Activated CD8-positive, alpha-beta T cell treated with anti-CD3 and anti-CD28 coated beads for 36 hours (primary cell): ENCODE results near the gene EME1. TPM values are rescaled to one million over a fixed set of nuclear protein-coding genes. Genes with fewer than 3 reads are reported as not detected.

Experiments
- ATAC-seq: fragments of 200-7000 bp; cut with Tn5 transposase; one replicate; pipeline ENCODE4 v1.10.0; 2021; ENCODE audit warnings: mild to moderate bottlenecking, moderate library complexity
- CTCF ChIA-PET: fragments of 350-600 bp; sonication (Branson Sonifier 250); formaldehyde crosslinking; loops from one replicate; lab custom pipeline; 2021; ENCODE audit warnings: antibody characterized with exemption; lab: Charles Lee
- POLR2A ChIA-PET: fragments of 350-600 bp; sonication (Branson Sonifier 250); formaldehyde crosslinking; loops from one replicate; lab custom pipeline; 2021; ENCODE audit warnings: antibody characterized with exemption; lab: Charles Lee
- DNase-seq: peaks from one replicate; pipeline ENCODE4 v3.0.0-alpha.2; 2020
- H3K27ac Mint-ChIP-seq: one replicate; pipeline ENCODE4 v1.8.0; 2021; ENCODE audit warnings: mild to moderate bottlenecking, mixed read lengths
- H3K27me3 Mint-ChIP-seq: one replicate; pipeline ENCODE4 v1.8.0; 2021; ENCODE audit warnings: mixed read lengths
- H3K36me3 Mint-ChIP-seq: one replicate; pipeline ENCODE4 v1.8.0; 2021; ENCODE audit warnings: low read depth, mixed read lengths
- H3K4me1 Mint-ChIP-seq: one replicate; pipeline ENCODE4 v1.8.0; 2021; ENCODE audit warnings: low read depth, mixed read lengths
- H3K4me3 Mint-ChIP-seq: one replicate; pipeline ENCODE4 v1.8.0; 2021; ENCODE audit warnings: mild to moderate bottlenecking, moderate library complexity, mixed read lengths
- H3K9me3 Mint-ChIP-seq: one replicate; pipeline ENCODE4 v1.8.0; 2021; ENCODE audit warnings: mixed read lengths
- intact Hi-C: fragments of 100-400 bp; cut with micrococcal nuclease; formaldehyde crosslinking; loops from one replicate; pipeline ENCODE4 v1.10.0; 2022
- total RNA-seq, 2 experiments: library from RNA; stranded (reverse); gene quantifications; one replicate each; pipeline ENCODE4 v1.2.3, GENCODE V29; 2021
- TF ChIP-seq, protein P1 (sequence below): fragments of 200-600 bp; IDR thresholded peaks from one replicate; pipeline ENCODE4 v1.8.0; 2022; ENCODE audit warnings: antibody characterized with exemption, mild to moderate bottlenecking

Gene EME1
- 10 to 100 TPM; 48.0 to 48.6 TPM for total RNA-seq

- ChIA-PET POLR2A (interaction anchor here (0.8 to 6.0 kb wide), 12 partner anchors 10 to 187 kb away, joined by 3 to 50 read pairs (median 6); partner anchors contain the start of genes ACSF2, LRRC59 and XYLT2), CTCF (interaction anchor here (3.2 to 6.3 kb wide), 2 partner anchors 11 to 24 kb away, joined by 33 to 46 read pairs; partner anchors contain the start of gene LRRC59)
- ATAC-seq = peak; percentile 95
- no peaks in the 10 kb centered on the region for H3K9me3 Mint-ChIP-seq
- H3K36me3 Mint-ChIP-seq = peaks cover 54% of the 10 kb centered on the region
- H3K4me1 Mint-ChIP-seq = peaks cover 21% of the 10 kb centered on the region
- no peaks in the 10 kb centered on the region for H3K27me3 Mint-ChIP-seq
- peak; percentile 91 for DNase-seq
- intact Hi-C loops = no loop called here
- H3K4me3 Mint-ChIP-seq = peak within 1 kb of the TSS; percentile 94
- TF ChIP-seq, protein P1, sequence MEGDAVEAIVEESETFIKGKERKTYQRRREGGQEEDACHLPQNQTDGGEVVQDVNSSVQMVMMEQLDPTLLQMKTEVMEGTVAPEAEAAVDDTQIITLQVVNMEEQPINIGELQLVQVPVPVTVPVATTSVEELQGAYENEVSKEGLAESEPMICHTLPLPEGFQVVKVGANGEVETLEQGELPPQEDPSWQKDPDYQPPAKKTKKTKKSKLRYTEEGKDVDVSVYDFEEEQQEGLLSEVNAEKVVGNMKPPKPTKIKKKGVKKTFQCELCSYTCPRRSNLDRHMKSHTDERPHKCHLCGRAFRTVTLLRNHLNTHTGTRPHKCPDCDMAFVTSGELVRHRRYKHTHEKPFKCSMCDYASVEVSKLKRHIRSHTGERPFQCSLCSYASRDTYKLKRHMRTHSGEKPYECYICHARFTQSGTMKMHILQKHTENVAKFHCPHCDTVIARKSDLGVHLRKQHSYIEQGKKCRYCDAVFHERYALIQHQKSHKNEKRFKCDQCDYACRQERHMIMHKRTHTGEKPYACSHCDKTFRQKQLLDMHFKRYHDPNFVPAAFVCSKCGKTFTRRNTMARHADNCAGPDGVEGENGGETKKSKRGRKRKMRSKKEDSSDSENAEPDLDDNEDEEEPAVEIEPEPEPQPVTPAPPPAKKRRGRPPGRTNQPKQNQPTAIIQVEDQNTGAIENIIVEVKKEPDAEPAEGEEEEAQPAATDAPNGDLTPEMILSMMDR = no peak
- H3K27ac Mint-ChIP-seq = peak within 1 kb of the TSS; percentile 98
Measured at GRCh38 chr17:50372758-50373556, at the start of gene EME1, which contains the start of gene MRPL27. TSS of gene EME1 (plus strand) at chr17:50373229. CDS start at chr17:50375209, 1,980 bp downstream. TSS of gene MRPL27 (minus strand) at chr17:50373184. CDS start at chr17:50373170, 14 bp downstream.

GRCh38 chr17:50325906-50326305 lies 47.1 kb upstream of the EME1 start:
- no peaks in the 10 kb centered on the region for H3K27me3 Mint-ChIP-seq
- CTCF ChIA-PET = no interaction called here
- ATAC-seq (no peak), DNase-seq (no peak)
- no peaks in the 10 kb centered on the region for H3K36me3 Mint-ChIP-seq
- POLR2A ChIA-PET = no interaction called here
- H3K27ac Mint-ChIP-seq = no peak overlapping the region
- H3K4me3 Mint-ChIP-seq = no peak overlapping the region
- H3K9me3 Mint-ChIP-seq = no peaks in the 10 kb centered on the region
- peaks cover 2% of the 10 kb centered on the region for H3K4me1 Mint-ChIP-seq
- intact Hi-C loops = no loop called here
- TF ChIP-seq, protein P1 = no peak

GRCh38 chr17:50326831-50327364 lies 46.1 kb upstream of the EME1 start:
- H3K4me3 Mint-ChIP-seq = no peak overlapping the region
- ChIA-PET CTCF (no interaction called here), POLR2A (interaction anchor here (0.8 to 1.0 kb wide), 2 partner anchors 21 to 22 kb away, joined by 3 to 4 read pairs; no protein-coding TSS in a partner anchor)
- H3K27me3 Mint-ChIP-seq = no peaks in the 10 kb centered on the region
- no peaks in the 10 kb centered on the region for H3K9me3 Mint-ChIP-seq
- TF ChIP-seq, protein P1 = no peak
- DNase-seq = no peak
- H3K27ac Mint-ChIP-seq = no peak overlapping the region
- no peak for ATAC-seq
- no peaks in the 10 kb centered on the region for H3K36me3 Mint-ChIP-seq
- intact Hi-C loops = no loop called here
- H3K4me1 Mint-ChIP-seq = peaks cover 4% of the 10 kb centered on the region

DNA sequence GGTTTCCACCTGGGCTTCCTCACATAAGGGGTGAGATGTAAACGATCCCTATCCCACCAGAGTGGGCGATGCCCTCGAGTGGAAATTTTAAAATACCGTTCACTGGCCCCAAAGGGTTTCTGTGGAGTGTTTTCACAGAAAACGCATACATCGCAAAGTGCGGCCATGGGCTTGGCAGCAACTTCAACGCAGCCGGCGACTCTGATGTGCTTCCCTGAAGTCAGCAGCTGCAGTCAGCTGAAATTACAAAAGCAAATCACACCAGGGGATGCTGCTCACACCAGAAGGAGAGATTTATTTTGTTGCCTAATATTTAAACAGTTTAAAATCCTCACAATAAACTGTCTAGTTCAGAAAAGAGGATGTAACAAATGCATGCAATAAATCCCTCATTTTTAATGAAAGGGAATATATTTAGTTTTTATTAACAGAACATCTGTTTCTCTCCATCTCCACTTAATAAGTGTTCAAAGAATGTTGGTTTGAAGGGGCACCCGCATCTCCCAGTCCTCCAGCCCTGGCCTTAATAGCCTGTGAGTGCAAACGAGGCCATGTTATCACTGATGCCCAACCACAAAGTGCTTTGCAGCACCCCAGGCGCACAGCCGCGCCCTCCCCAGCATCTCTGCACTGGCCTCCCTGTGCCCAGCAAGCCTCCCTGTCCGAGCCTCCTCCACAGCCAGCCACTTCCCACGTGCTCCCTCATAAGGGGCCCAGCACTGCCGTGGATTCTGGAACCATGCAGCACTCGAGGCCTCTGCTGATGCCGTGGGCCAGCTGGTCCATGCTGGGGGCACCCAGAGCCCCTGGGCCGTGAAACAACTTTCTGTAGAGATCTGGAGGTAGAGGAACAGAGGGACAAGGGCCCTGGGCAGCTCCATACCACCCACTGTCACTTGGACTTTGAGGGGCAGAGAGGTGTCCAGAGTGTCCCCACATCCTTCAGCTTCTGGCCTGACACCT lies 44.4 kb upstream of the EME1 start:
- peaks cover 7% of the 10 kb centered on the region for H3K4me1 Mint-ChIP-seq
- H3K27me3 Mint-ChIP-seq = peaks cover 2% of the 10 kb centered on the region
- TF ChIP-seq, protein P1 = no peak
- ChIA-PET CTCF (no interaction called here), POLR2A (no interaction called here)
- H3K9me3 Mint-ChIP-seq = no peaks in the 10 kb centered on the region
- no peaks in the 10 kb centered on the region for H3K36me3 Mint-ChIP-seq
- intact Hi-C loops = no loop called here
- H3K4me3 Mint-ChIP-seq = no peak overlapping the region
- DNase-seq = no peak
- H3K27ac Mint-ChIP-seq = no peak overlapping the region
- no peak for ATAC-seq
